ENCODE measurements around the gene CTDSPL2.
"Not testable (repeated sequence)": the region's sequence is repeated elsewhere in the genome, so short reads cannot be mapped to it uniquely, and the experiment has no call there.

The CTDSPL2 gene

GRCh38 chr15:44541282-44541958 is 114.0 kb downstream of the CTDSPL2 start:
- DNase-seq (ENCODE audit: low read depth in 2 of 2) = no peak

GRCh38 chr15:44542596-44542995 is 115.2 kb downstream of the CTDSPL2 start:
- no peak for DNase-seq (ENCODE audit: low read depth in 2 of 2)

GRCh38 chr15:44544745-44545144 is 117.3 kb downstream of the CTDSPL2 start:
- not testable (repeated sequence) for DNase-seq (ENCODE audit: low read depth in 2 of 2)

- DNase-seq (ENCODE audit: low read depth in 2 of 2) = no peak
These were observed 118.7 kb downstream of the CTDSPL2 start for GRCh38 chr15:44545913-44546802.

GRCh38 chr15:44549152-44549551 is 121.7 kb downstream of the CTDSPL2 start:
- DNase-seq (ENCODE audit: low read depth in 2 of 2) = not testable (repeated sequence)

- no peak for DNase-seq (ENCODE audit: low read depth in 2 of 2)
These were observed 122.8 kb downstream of the CTDSPL2 start for GRCh38 chr15:44550256-44550655.

- no peak for DNase-seq (ENCODE audit: low read depth in 2 of 2)
These were observed 123.3 kb downstream of the CTDSPL2 start for GRCh38 chr15:44550734-44551133.

- no peak for DNase-seq (ENCODE audit: low read depth in 2 of 2)
These were observed 127.7 kb downstream of the CTDSPL2 start for GRCh38 chr15:44554934-44555723.

- DNase-seq (ENCODE audit: low read depth in 2 of 2) = not testable (repeated sequence)
These were observed 133.5 kb downstream of the CTDSPL2 start for GRCh38 chr15:44560926-44561325.

GRCh38 chr15:44565387-44566154 is 138.1 kb downstream of the CTDSPL2 start:
- DNase-seq (ENCODE audit: low read depth in 2 of 2) = no peak

GRCh38 chr15:44566155-44566540 is 138.7 kb downstream of the CTDSPL2 start:
- no peak for DNase-seq (ENCODE audit: low read depth in 2 of 2)

- DNase-seq (ENCODE audit: low read depth in 2 of 2) = no peak
These were observed 140.9 kb downstream of the CTDSPL2 start for GRCh38 chr15:44568338-44568737.

- no peak for DNase-seq (ENCODE audit: low read depth in 2 of 2)
These were observed 141.9 kb downstream of the CTDSPL2 start for GRCh38 chr15:44569316-44569715.

GRCh38 chr15:44570361-44570760 is 142.9 kb downstream of the CTDSPL2 start:
- DNase-seq (ENCODE audit: low read depth in 2 of 2) = no peak

- DNase-seq (ENCODE audit: low read depth in 2 of 2) = no peak
These were observed 146.0 kb downstream of the CTDSPL2 start for GRCh38 chr15:44573386-44573785.

- DNase-seq (ENCODE audit: low read depth in 2 of 2) = no peak
These were observed 147.3 kb downstream of the CTDSPL2 start for GRCh38 chr15:44574734-44575133.

All from activated CD8-positive, alpha-beta memory T cell treated with anti-CD3 and anti-CD28 coated beads for 4 hours (primary cell).